Measurements from ENCODE around the gene TNNI3. TPM values are rescaled to one million over a fixed set of nuclear protein-coding genes. Genes with fewer than 3 reads are reported as not detected.

The TNNI3 gene
- total RNA-seq, 1 donor from 2014 or later, result not detected

DNA sequence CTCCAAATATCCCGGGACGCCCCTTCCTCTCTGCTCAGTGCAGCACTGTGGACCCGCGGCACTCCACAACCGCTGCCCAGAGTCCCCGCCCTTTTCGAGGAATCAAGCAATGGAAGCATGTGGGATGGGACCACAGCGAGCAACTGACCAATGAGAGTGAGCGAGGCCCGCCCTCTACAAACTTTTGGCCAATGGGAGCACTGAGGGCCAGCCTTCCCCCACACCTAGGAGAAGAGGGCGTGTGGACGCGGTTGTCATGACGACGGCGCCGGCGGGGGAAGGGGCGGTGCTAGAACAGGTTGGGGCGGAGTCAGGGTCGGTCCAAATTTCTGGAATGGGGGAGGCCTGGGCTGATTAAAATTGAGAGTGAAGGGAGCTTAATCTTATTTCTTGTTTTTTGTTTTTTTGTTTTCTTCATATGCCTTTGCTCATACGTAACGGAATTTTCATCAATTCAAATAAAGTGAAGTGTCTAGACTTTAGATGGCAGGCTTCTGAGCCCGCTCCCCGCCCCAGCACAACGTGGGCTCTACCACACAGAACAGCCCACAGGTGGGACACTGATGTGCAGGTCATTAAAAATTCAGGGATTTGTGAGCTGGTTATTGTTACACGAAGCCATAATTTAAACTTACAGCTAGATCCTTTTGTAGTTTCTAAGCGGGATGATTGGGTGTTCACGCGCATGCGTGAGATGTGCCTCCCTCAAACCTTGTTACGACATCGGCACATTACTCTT is 9.2 kb upstream of the TNNI3 start, which contains the start of gene DNAAF3:
TSS of gene DNAAF3 (minus strand) at position 84 of the 739 bp plus-strand sequence. CDS start 200 bp downstream, outside the sequence.
- peaks cover 5% of the 10 kb centered on the region for H3K4me1 Mint-ChIP-seq (ENCODE audit: unreplicated experiment)
- no peaks in the 10 kb centered on the region for H3K9me3 Mint-ChIP-seq (ENCODE audit: unreplicated experiment)
- peak within 1 kb of the TSS; percentile 96 for H3K4me3 Mint-ChIP-seq (ENCODE audit: unreplicated experiment)
- peak; percentile 98 for DNase-seq (ENCODE audit: low spot score)
- H3K27me3 Mint-ChIP-seq (ENCODE audit: unreplicated experiment), result peaks cover 7% of the 10 kb centered on the region
- H3K36me3 Mint-ChIP-seq (ENCODE audit: low read depth, unreplicated experiment), result no peaks in the 10 kb centered on the region
- peak within 1 kb of the TSS; percentile 91 for H3K27ac Mint-ChIP-seq (ENCODE audit: unreplicated experiment)
- TF ChIP-seq, protein P1, sequence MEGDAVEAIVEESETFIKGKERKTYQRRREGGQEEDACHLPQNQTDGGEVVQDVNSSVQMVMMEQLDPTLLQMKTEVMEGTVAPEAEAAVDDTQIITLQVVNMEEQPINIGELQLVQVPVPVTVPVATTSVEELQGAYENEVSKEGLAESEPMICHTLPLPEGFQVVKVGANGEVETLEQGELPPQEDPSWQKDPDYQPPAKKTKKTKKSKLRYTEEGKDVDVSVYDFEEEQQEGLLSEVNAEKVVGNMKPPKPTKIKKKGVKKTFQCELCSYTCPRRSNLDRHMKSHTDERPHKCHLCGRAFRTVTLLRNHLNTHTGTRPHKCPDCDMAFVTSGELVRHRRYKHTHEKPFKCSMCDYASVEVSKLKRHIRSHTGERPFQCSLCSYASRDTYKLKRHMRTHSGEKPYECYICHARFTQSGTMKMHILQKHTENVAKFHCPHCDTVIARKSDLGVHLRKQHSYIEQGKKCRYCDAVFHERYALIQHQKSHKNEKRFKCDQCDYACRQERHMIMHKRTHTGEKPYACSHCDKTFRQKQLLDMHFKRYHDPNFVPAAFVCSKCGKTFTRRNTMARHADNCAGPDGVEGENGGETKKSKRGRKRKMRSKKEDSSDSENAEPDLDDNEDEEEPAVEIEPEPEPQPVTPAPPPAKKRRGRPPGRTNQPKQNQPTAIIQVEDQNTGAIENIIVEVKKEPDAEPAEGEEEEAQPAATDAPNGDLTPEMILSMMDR (IDR thresholded peaks at IDR 0.05; ENCODE audit: unreplicated experiment), result no peak

DNA sequence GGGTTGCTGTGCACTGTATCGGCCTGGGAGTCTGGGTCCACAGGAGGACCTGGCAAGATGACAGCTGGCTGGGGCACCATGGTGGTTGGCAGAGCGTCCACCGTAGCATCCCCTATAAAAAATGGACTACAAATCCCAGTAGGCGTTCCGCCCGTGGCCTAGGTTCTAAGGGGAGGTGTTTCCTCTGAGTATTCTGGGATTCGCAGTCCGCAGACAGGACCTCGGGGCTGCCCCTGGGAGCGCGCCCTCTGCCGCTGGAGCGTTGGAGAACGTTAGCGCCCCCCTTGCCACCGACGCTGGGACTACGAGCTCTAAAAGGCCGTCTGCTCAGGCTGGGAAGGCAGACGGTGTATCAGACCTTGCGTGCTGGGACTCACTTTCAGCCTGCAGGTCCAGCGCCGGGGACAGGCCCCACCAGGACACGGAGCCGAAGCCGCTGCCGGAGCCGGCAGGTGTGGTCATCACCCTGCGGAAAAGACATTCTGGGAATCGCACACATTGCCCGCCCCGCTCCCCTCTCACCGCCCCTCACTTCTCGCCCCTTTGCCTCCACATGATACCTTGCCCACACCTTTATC is 8.5 kb upstream of the TNNI3 start:
- Mint-ChIP-seq H3K4me3 (ENCODE audit: unreplicated experiment) (peak overlapping the region; percentile 96), H3K27me3 (ENCODE audit: unreplicated experiment) (peaks cover 5% of the 10 kb centered on the region), H3K9me3 (ENCODE audit: unreplicated experiment) (no peaks in the 10 kb centered on the region), H3K4me1 (ENCODE audit: unreplicated experiment) (peaks cover 5% of the 10 kb centered on the region), H3K27ac (ENCODE audit: unreplicated experiment) (peak overlapping the region; percentile 91), H3K36me3 (ENCODE audit: low read depth, unreplicated experiment) (no peaks in the 10 kb centered on the region)
- DNase-seq (ENCODE audit: low spot score), result peak; percentile 84
- TF ChIP-seq, protein P1 (IDR thresholded peaks at IDR 0.05; ENCODE audit: unreplicated experiment), result peak; percentile 27

- H3K4me3 Mint-ChIP-seq (ENCODE audit: unreplicated experiment), result no peak overlapping the region
- DNase-seq (ENCODE audit: low spot score), result no peak
- H3K27ac Mint-ChIP-seq (ENCODE audit: unreplicated experiment), result no peak overlapping the region
These were observed 4.2 kb upstream of the TNNI3 start for GRCh38 chr19:55161571-55162322.

DNA sequence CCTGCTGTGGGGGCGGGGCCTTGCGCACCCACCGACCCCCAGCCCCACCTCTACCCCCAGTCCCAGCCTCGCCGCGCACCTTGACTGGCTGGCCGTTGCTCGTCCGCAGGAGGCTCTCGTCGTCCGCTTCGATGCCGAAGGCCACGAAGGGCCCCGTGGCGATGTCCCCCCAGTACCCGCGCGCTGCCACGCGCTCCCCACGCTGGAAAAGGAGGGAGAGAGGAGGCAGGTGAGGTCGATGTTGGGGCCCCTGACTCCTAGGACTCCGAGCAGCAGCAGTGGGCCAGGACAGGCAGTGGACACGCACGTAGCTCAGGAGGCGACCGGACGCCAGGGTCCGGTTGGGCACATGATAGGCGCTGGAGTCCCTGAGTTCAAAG is 3.4 kb upstream of the TNNI3 start:
- TF ChIP-seq, protein P1 (IDR thresholded peaks at IDR 0.05; ENCODE audit: unreplicated experiment), result no peak
- Mint-ChIP-seq H3K4me1 (ENCODE audit: unreplicated experiment) (no peaks in the 10 kb centered on the region), H3K27me3 (ENCODE audit: unreplicated experiment) (peaks cover 11% of the 10 kb centered on the region), H3K27ac (ENCODE audit: unreplicated experiment) (no peak overlapping the region), H3K9me3 (ENCODE audit: unreplicated experiment) (no peaks in the 10 kb centered on the region), H3K4me3 (ENCODE audit: unreplicated experiment) (no peak overlapping the region), H3K36me3 (ENCODE audit: low read depth, unreplicated experiment) (no peaks in the 10 kb centered on the region)
- no peak for DNase-seq (ENCODE audit: low spot score)

More at GRCh38 chr19:55161571-55162322, 4.2 kb upstream of the TNNI3 start:
- Mint-ChIP-seq H3K36me3 (ENCODE audit: low read depth, unreplicated experiment) (no peaks in the 10 kb centered on the region), H3K27me3 (ENCODE audit: unreplicated experiment) (peaks cover 6% of the 10 kb centered on the region), H3K9me3 (ENCODE audit: unreplicated experiment) (no peaks in the 10 kb centered on the region), H3K4me1 (ENCODE audit: unreplicated experiment) (peaks cover 1% of the 10 kb centered on the region)
- TF ChIP-seq, protein P1 (IDR thresholded peaks at IDR 0.05; ENCODE audit: unreplicated experiment), result no peak

Measured in endothelial cell (in vitro differentiated cells).